ENCODE results near the gene ERI3. TPM values are rescaled to one million over a fixed set of nuclear protein-coding genes. Genes with fewer than 3 reads are reported as not detected.

Gene ERI3
- polyA plus RNA-seq (ENCODE audit: insufficient read length) = 45.7 TPM

GRCh38 chr1:44354840-44355581 is at the start of gene ERI3:
Gene ERI3 (minus strand): TSS chr1:44355257. CDS start chr1:44355026, 231 bp downstream.
- peak; percentile 92 for DNase-seq (ENCODE audit: low read depth)

- DNase-seq (ENCODE audit: low read depth) = no peak
Observed at GRCh38 chr1:44401256-44402228, 46.5 kb upstream of the ERI3 start.

GRCh38 chr1:44390277-44390676 is 35.2 kb upstream of the ERI3 start:
- no peak for DNase-seq (ENCODE audit: low read depth)

- DNase-seq (ENCODE audit: low read depth) = no peak
Observed at GRCh38 chr1:44389437-44389836, 34.4 kb upstream of the ERI3 start.

- DNase-seq (ENCODE audit: low read depth) = no peak
Observed at GRCh38 chr1:44388551-44388950, 33.5 kb upstream of the ERI3 start.

GRCh38 chr1:44380666-44381177 is 25.7 kb upstream of the ERI3 start:
- DNase-seq (ENCODE audit: low read depth) = no peak

- DNase-seq (ENCODE audit: low read depth) = no peak
Observed at GRCh38 chr1:44377925-44378784, 23.1 kb upstream of the ERI3 start.

- DNase-seq (ENCODE audit: low read depth) = no peak
Observed at GRCh38 chr1:44375547-44375946, 20.5 kb upstream of the ERI3 start.

GRCh38 chr1:44371206-44371605 is 16.1 kb upstream of the ERI3 start:
- DNase-seq (ENCODE audit: low read depth) = no peak

GRCh38 chr1:44368471-44369151 is 13.6 kb upstream of the ERI3 start:
- no peak for DNase-seq (ENCODE audit: low read depth)

GRCh38 chr1:44367944-44368343 is 12.9 kb upstream of the ERI3 start:
- no peak for DNase-seq (ENCODE audit: low read depth)

GRCh38 chr1:44366371-44366975 is 11.4 kb upstream of the ERI3 start:
- no peak for DNase-seq (ENCODE audit: low read depth)

GRCh38 chr1:44361478-44361877 is 6.4 kb upstream of the ERI3 start:
- DNase-seq (ENCODE audit: low read depth) = no peak

GRCh38 chr1:44359234-44359935 is 4.3 kb upstream of the ERI3 start:
- DNase-seq (ENCODE audit: low read depth) = no peak

GRCh38 chr1:44357710-44358109 is 2.7 kb upstream of the ERI3 start:
- DNase-seq (ENCODE audit: low read depth) = no peak

- DNase-seq (ENCODE audit: low read depth) = no peak
Observed at GRCh38 chr1:44355582-44356305, 687 bp upstream of the ERI3 start.

GRCh38 chr1:44354268-44354839 is 703 bp downstream of the ERI3 start:
- no peak for DNase-seq (ENCODE audit: low read depth)

- no peak for DNase-seq (ENCODE audit: low read depth)
Observed at GRCh38 chr1:44353604-44354003, 1.5 kb downstream of the ERI3 start.

- no peak for DNase-seq (ENCODE audit: low read depth)
Observed at GRCh38 chr1:44351289-44351688, 3.8 kb downstream of the ERI3 start.

Measured in forelimb muscle (tissue), 1 donor.